Measurements from ENCODE around the gene CCNI2.

CCNI2 gene

DNA sequence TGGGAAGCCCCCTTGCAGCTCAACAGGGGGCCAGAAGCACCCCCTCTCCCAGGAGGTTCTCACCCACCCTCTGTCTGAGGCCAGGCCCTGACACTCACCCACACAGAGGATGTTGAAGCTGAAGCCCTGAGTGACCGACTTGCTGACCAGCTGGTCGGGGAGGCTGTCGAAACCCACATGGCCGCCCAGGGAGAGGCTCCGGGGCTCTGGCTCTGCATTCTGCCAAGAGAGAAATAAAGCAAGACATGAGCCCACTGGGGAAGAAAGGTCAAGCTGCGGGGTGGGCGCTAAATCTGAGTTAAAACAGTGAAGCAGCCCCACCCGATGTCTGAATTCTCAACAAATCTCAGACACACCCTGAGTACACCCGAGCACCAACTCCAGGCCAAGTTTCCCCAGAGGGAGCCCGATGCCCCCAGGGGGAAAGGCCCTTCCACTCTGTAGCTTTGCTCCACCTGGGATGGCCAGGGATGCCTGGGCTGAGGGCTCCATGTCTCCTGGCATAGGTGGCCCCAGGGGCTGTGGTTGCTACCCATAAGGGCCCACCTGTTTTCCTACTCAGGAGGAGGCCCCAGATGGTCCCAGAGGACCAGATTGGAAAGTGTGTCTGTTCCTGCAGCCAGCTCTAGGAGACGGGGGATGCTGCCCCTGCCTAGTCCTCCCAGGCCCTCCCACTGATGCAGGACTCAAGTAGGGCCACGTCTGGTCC lies 18.2 kb downstream of the CCNI2 start:
- DNase-seq (ENCODE audit: low spot score): no peak

DNA sequence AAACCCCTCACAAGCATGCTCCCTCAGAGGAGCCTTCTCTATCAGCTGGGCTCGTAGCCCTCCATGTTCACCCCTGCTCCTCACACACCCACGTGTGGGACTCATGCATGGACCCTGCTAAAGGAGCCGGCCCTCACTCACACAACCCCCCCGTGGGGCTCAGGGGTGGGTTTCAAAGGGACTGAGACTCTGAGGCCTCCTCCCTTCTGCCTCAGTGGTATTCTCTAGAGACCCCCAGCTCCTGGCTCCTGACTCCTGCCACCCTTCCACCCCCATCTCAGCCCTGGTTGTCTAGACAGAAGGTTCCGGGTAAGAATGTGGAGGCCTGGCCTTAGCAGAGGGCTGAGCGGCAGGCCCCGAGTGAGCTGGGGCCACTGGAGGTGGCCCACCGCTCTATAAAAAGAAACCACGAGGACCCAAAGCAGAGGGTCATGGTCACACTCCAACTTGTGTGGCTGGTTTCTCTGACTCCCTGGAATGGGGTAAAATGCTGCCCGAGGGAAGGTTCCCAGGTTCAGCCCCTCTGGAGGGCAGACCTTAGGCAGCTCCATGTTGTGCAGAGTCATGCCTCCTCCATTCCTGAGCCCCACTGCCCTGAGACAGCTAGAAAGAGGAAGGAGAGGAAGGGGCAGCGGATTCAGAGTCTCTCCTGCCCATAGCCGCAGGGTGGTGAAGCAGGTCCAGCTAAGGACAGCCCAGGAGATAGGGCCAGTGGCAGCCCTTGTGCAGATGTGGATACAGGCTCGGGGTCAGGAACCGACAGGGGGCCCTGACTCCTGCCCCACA lies 19.0 kb downstream of the CCNI2 start:
- no peak for DNase-seq (ENCODE audit: low spot score)

- no peak for DNase-seq (ENCODE audit: low spot score)
Measured at GRCh38 chr5:132766806-132767055, 19.5 kb downstream of the CCNI2 start.

DNA sequence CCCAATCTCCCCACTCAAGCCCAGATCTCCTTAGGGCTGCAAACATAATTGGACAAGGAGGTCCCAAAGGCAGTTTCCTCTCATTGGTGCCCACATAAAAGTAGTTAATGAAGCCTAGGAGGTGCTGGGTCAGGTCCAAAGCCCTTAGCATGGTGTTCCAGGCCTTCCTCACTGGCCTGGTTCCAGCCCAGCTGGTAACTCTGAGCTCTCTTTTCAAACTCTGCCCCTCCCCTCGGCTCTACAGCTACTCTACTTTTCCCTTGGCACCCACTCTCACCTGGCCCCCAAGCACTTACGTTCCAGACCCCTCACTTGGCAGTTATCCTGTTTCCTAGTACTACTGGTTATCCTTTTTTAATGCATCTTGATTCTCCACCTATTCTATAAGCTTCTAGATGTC lies 19.9 kb downstream of the CCNI2 start:
- DNase-seq (ENCODE audit: low spot score): no peak

- no peak for DNase-seq (ENCODE audit: low spot score)
Measured at GRCh38 chr5:132768485-132768868, 21.3 kb downstream of the CCNI2 start.

GRCh38 chr5:132770476-132771159 lies 23.4 kb downstream of the CCNI2 start:
- peak; percentile 64 for DNase-seq (ENCODE audit: low spot score)

- DNase-seq (ENCODE audit: low spot score): peak; percentile 64
Measured at GRCh38 chr5:132771503-132771998, 24.3 kb downstream of the CCNI2 start.

- DNase-seq (ENCODE audit: low spot score): no peak
Measured at GRCh38 chr5:132772291-132773070, 25.3 kb downstream of the CCNI2 start.

- no peak for DNase-seq (ENCODE audit: low spot score)
Measured at GRCh38 chr5:132773114-132773513, 25.9 kb downstream of the CCNI2 start.

DNA sequence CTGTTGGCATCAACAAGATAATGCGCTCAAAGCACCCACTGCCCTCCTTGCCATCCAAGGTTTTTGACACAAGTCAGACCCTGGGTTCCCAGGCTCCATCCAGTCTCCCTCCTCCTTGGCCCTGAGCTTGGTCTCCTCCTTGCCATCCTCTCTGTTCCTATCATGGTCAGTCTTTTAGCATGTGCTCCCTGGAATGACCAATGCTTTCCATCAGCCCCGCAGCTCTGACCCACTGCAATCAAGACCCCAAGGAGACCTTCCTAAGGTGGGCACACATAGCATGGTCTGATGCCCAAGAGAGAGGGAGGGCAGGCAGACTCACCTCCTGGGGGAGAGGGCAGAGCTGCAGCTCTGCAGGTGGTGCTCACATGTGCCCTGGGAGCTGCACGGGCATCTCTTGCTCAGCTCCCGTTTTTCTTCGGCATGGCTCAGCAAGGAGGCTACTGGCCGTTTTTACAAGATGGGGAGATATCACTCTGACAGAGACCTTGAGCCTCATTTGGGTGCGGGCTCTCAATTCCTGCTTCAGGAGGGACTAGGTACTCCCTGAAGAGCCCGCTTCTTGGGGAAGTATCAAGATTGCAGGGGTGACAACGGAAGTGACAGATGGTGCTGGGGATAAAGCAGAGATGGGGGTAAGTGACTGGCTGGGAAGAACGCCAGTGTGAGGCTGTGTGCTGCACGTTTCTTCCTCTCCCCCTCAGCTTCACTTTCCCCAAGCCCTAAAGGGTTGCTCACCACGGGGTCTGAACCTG lies 26.6 kb downstream of the CCNI2 start:
- DNase-seq (ENCODE audit: low spot score): no peak

DNA sequence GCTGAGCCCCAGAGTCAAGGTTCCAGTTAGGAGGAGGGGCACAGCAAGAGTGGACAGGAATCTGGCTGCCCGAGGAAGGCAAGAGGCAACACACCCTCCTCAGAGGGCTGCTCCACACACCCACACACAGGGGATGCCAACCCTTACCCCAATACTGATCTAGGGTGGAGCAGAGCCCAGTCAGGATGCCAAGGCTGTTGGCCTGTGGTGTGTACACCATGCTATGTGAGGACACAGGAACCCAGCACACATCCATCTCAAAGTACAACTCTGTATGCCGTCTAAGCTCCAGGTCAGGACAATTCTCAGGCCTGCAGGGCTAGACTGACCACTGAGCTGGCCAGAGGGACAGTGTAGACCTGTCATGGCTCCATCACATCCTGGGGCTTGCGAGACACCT lies 27.2 kb downstream of the CCNI2 start:
- DNase-seq (ENCODE audit: low spot score): no peak

DNA sequence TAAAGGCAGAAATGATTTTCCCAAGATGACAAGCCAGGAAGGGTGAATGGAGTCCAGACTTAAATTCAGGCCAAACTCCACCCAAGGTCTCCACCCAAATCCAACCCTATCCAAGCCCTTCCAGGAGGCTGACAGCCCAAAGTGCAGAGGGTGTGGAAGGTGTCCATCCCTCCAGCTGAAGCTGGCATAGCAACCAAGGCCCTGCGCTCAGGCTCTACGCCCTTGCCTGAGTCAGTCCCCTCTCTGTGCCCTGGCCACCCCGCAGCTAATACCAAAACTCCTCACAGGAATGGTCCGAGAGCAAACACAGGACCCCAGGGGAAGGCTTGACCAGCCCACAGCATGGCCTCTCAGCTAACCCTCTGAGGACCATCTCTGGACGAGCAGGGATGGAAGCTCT lies 27.7 kb downstream of the CCNI2 start:
- no peak for DNase-seq (ENCODE audit: low spot score)

DNA sequence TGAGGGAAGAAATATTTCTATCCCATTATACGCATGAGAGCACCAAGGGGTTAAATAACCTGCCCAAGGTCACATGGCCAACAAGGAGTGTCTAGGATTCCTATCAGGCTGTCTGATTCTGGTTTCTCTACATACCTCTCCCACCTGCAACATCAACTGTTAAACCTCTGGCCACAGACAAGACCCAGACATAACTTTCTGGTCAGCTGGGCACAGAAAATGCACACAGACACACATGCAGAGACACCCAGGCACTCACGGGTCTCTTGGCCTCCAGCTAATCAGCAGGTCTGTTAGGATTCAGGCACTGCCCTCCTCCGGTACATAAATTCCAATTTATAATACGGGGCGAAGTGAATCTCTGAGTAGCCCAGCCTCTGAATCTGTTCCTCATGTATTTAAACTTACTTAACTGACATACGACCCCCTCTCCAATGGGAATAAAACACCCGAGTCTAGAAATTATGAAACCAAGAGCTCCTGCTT lies 28.3 kb downstream of the CCNI2 start:
- DNase-seq (ENCODE audit: low spot score): no peak

- DNase-seq (ENCODE audit: low spot score): no peak
Measured at GRCh38 chr5:132776131-132776937, 29.1 kb downstream of the CCNI2 start.

DNA sequence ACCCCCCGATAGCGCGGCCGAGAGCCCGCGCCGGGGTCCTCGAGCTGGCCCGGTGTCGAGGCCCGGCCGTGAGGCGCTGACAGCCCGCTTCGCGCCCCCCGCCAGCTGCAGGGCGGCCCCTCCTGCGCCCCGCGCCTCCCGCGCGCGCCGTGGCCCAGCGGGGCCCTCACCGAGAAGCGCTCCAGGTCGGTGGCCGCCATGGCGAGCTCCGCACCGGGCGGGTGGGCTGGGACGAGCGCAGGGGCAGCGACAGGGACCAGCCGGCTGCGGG lies 29.6 kb downstream of the CCNI2 start:
- no peak for DNase-seq (ENCODE audit: low spot score)

GRCh38 chr5:132777209-132778069 lies 30.2 kb downstream of the CCNI2 start, which contains the start of gene SEPTIN8:
SEPTIN8 (minus strand) TSS chr5:132777239; CDS start chr5:132777137, 102 bp downstream.
- DNase-seq (ENCODE audit: low spot score): peak; percentile 61

DNA sequence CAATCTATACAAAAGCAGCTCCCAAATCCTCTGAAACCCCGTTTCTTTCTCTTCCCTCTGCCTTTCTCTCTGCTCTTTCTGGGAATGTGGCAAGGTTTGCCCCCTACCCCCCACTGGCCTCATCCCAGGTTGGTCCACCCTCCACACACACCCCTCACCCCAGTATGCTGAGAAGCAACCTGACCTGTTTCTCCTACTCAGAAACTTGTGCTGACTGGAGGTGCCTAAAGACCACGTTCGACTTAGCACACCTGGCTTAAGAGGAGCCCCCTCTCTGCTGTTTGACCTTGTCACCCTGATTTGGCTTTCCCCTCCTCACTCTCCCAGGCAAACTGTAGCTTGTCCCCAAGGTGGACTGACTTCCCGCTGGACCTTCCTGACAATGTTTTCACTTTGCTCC lies 30.9 kb downstream of the CCNI2 start:
- DNase-seq (ENCODE audit: low spot score): no peak

- DNase-seq (ENCODE audit: low spot score): no peak
Measured at GRCh38 chr5:132778856-132779255, 31.6 kb downstream of the CCNI2 start.

DNA sequence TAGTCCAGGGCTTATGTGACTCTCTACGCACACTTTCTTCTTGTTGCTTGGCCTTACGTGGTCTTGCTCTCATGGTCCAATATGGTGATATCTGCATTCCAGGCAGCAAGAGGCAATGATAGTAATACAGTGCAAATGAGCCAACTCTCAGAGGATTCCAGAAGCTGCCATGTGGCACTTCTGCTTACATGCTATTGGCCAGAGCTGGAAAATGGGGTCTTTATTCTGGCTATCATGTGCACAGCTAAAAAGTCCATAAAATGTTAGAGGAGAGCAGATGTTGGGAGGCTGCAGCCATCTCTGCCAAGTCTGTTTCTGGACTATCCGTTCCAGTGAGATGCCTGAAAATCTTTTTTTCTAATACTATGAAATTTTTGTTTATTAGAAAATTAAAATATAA lies 32.7 kb downstream of the CCNI2 start:
- DNase-seq (ENCODE audit: low spot score): no peak

GRCh38 chr5:132780577-132780976 lies 33.4 kb downstream of the CCNI2 start:
- DNase-seq (ENCODE audit: low spot score): no peak
